HTERT RPE-1 (cell line): ENCODE measurements around the gene KIF26B.

Source experiments
- in situ Hi-C: fragments of 300-500 bp; cut with MboI; formaldehyde crosslinking; loops from 4 replicates; pipeline ENCODE4 v1.14.3; 2020; ENCODE audit warnings: low sequenced_read_pairs

Gene KIF26B

DNA sequence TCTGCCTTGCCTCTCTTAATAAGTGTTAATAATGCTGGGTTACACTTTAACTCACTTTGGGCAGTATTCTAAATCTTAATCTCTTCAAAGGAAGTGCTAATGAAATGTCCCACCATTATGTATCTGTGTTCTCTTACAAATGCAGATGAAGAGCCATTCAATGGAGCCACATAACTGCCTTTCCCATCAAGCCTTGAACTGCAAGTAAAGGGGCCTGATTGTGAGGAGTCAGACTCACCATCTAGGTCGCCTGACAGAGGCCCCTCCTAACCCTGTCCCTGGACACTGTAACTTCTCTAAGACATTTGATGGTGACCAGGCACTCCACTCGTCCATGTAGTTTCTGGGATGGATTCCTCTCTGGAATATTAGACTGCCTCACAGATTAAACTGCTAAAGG lies 329.4 kb downstream of the KIF26B start:
- in situ Hi-C loops, result no loop called here

DNA sequence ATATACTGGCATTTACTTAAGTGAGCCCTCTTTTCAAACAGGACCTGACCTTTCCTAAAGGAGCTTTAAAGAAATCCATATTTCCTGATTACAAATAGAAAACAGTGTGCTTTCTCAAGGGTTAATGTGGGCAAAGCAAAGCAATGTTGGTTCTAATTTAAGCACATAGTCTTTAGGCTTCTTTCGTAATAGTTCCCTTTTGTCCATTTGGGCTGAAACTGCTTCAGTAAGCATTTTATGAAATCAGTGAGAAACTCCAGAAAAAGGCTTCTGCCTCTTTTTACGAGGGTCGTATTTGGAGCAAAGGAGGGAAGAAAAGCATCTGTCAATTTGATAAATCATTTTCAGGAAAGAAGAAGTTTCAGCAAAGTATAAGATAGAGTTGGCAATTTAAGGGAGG lies 331.2 kb downstream of the KIF26B start:
- in situ Hi-C loops, result no loop called here

DNA sequence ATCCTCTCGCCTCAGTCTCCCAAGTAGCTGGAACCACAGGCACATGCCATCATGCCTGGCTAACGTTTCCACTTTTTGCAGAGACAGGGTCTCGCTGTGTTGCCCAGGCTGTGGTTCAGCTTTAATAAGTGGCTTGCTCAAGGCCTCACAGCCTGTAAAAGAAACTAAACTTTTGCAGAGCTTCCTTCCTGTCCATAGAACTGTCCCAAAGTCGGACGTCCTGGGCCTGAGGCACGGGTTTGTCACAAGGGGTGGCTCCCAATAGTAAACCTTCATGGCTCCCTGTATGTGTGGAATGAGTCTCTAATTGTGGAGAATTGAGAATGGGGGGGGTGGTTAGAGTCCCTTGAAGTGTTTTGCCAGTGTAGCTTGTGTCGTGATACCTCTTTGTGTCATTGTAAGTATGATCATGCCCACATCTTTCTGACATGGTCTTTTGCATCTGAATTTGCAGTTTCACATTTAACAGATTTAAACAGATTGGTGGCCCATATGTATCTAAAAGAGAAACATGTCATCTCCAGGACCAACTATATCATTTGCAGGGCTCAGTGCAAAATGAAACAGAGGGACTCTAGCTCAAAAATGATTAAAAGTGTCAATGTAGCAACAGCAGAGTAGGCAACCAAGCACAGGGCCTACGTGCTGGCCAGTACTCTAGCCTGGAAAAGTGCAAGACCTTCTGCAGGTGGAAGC lies 332.1 kb downstream of the KIF26B start:
- in situ Hi-C loops, result no loop called here

- in situ Hi-C loops, result no loop called here
Observed at GRCh38 chr1:245488346-245489129, 333.8 kb downstream of the KIF26B start.

- in situ Hi-C loops, result no loop called here
Observed at GRCh38 chr1:245489838-245490237, 335.1 kb downstream of the KIF26B start.

DNA sequence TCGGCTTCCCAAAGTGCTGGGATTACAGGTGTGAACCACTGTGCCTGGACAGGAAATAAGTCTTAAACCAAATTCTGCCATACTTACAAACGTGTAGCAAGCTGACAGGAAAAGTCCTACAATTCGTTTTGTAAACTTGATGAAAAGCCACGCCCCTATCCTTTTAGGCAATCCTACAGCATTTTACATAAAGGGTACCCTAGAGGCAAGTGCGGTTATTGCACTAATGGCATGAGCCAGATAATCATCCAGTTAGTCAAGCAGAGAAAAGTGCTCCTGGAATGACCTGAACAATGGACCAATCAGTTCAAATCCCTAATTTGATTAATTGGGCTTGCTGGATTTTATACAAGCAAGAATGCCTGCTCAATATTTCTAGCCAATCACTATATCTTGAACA lies 338.2 kb downstream of the KIF26B start:
- in situ Hi-C loops, result no loop called here

- in situ Hi-C loops, result no loop called here
Observed at GRCh38 chr1:245495681-245496080, 340.9 kb downstream of the KIF26B start.

- in situ Hi-C loops, result no loop called here
Observed at GRCh38 chr1:245500546-245500945, 345.8 kb downstream of the KIF26B start.

DNA sequence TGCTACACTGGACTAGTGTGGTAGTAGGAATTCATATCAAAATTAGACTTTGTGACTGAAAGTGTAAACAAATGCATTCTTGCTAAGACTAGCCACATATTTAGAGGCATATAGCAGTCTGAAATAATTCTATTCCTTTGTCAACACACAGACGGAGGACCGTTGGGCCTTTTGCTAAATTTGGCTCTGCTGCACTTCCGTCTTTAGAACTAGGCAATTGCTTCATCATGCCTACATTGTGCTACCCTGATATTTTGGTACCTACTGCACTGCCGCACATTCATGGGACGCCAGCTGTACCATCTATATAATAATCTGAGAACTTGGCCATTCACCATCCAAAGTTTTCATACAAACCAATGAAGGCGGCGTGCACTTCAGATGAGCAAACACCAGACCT lies 346.8 kb downstream of the KIF26B start:
- in situ Hi-C loops, result no loop called here

GRCh38 chr1:245503548-245503947 lies 348.8 kb downstream of the KIF26B start:
- in situ Hi-C loops, result no loop called here

DNA sequence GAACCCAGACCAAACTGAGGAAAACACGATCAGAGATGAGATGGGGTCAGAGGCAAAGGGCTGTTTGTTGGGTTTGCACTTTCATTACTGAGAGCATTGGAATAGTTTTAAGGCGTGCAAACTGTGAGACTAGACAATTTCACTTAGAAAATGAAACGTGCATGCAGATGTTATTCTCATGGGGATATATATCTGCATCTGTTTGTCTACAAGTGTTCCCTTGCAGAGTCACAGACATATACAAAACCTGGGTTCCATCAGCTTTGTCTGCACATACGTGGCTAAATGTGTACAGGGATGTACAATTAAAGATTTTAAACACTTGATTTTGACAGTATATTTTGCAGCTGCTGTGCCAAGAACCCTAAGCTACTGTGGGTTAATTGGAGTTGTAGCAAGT lies 355.4 kb downstream of the KIF26B start:
- in situ Hi-C loops, result no loop called here

DNA sequence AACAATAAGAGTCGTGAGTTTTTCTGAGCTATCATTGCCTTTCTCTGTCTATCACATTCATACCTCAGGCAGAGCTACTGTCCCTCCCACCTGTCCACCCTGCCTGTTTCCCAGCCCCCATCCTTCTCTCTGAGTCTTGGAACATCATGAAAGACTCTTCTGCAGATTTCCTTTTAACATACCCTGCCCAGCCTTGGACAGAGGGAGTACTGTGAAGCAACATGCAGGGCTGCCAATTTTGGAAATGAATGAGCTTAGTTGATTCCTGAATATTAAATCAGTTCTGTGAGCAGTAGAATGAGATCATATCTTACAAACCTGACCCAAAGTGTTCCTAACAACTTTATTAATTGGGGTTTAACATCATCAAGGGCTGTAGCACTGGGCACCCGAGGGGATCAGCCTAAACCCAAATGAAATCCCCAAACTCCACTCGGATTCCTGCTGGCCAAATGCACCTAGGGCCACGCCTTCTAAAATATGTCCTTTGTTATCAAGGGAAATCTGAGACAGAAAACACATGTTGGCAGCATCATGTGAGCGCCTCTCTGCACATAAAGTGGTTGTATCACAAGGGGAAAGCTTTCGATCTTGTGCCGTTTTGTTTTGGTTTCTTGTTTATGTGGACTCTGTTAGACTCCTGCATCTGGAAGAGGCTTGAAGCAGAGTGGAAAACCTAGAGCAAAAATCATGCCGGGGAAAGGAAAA lies 357.6 kb downstream of the KIF26B start:
- in situ Hi-C loops, result no loop called here

- in situ Hi-C loops, result no loop called here
Observed at GRCh38 chr1:245512980-245513578, 358.3 kb downstream of the KIF26B start.

- in situ Hi-C loops, result no loop called here
Observed at GRCh38 chr1:245516284-245516759, 361.5 kb downstream of the KIF26B start.

- in situ Hi-C loops, result no loop called here
Observed at GRCh38 chr1:245520611-245521010, 365.8 kb downstream of the KIF26B start.

DNA sequence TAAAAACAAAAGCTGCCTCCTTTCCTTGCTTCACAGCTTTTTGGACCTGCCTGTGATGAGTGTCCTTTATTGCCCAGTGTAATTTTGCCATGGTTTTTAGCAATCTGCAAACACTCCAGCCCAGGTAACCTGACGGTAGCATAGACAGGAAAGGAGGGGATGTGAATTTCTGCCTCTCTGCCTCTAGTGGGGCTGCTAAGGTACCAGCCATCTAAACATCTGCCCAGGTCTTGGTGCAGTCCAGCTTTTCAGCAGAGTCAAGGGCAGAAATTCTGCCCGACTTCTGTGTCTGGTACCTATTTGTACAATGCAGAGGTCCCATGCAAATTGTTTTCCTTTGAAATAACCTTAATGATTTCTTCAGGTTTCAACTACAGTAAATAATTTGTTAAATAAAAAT lies 371.4 kb downstream of the KIF26B start:
- in situ Hi-C loops, result no loop called here

GRCh38 chr1:245528258-245528635 lies 373.5 kb downstream of the KIF26B start:
- in situ Hi-C loops, result no loop called here

DNA sequence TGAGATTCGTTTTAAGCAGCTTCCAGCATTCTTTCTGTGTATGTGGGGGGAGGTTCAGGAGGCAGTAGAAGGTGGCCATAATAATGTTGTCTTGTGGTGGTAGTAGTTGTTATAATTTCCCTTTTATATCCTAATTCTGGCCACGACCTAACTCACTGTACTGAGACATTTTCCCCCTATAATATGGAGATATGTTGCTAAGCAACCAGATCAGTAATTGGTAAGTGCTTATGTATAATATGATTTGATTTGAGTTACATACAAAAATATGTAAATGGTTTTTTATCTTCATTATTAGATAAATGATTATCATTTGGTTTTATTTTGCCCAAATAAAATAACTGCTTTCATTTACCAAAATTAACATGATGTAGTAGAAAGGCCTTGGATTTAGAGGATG lies 376.2 kb downstream of the KIF26B start:
- in situ Hi-C loops, result no loop called here

DNA sequence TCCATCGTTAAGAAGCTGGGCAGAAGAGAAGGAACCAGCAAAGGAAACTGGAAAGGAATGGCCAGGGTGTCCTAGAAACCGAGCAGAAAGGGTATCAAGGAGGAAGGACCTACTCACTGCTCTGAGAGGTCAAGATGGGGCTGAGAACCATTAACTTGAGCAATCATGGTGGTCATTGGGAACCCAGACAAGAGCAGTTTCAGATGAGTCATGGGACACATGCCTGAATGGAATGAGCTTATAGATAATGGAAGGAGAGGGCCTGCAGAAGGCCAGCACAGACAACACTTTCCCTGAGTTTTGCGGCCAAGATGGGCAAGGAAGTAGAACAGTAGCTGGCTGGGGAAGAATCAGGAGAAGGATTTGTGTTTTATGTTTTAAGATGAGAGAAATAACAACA lies 383.2 kb downstream of the KIF26B start:
- in situ Hi-C loops, result no loop called here

DNA sequence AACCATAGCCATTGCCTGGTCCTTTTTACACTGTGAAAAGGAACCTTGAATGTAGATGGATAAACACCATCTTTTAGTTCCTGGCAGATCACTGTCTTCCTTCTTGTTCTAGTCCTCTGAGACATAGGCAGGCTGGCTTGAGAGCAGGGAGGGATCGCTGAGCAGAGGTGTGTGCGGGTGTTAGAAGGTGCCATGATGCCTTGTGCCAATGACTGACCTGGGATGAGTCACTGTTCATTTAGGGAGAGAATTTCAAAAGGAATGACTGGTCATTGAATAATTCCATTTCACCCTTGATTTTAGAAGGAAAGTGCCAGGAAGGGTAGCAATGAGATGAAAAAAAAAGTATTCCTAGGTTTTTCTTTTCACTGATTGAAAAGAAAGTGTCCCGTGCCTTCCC lies 383.9 kb downstream of the KIF26B start:
- in situ Hi-C loops, result no loop called here

- in situ Hi-C loops, result no loop called here
Observed at GRCh38 chr1:245541369-245541768, 386.6 kb downstream of the KIF26B start.
